Muscle of arm (tissue), 12 donors: ENCODE results near the gene CDH4. TPM values are rescaled to one million over a fixed set of nuclear protein-coding genes. Genes with fewer than 3 reads are reported as not detected.
A peak's percentile ranks its signal among the peaks of the same experiment; 100 is the strongest.

Experiments
- DNase-seq: peaks from one replicate; pipeline ENCODE4 v3.0.0-alpha.2; 2013
- polyA plus RNA-seq, 12 donors: library from polyadenylated mRNA; unstranded; fragments of 120-200 nt; gene quantifications; one replicate each; pipeline ENCODE4 v1.2.1, GENCODE V29; 2013; ENCODE audit not compliant: insufficient read length in 12 of 12

Gene CDH4
- polyA plus RNA-seq, 12 donors, result 0.79 to 1.4 (median 1.0) TPM; not detected in 2

- DNase-seq, result no peak
Measured at GRCh38 chr20:61685462-61685861, 433.4 kb downstream of the CDH4 start.

GRCh38 chr20:61686051-61686936 lies 434.2 kb downstream of the CDH4 start:
- DNase-seq, result no peak

GRCh38 chr20:61688411-61688810 lies 436.4 kb downstream of the CDH4 start:
- no peak for DNase-seq

DNA sequence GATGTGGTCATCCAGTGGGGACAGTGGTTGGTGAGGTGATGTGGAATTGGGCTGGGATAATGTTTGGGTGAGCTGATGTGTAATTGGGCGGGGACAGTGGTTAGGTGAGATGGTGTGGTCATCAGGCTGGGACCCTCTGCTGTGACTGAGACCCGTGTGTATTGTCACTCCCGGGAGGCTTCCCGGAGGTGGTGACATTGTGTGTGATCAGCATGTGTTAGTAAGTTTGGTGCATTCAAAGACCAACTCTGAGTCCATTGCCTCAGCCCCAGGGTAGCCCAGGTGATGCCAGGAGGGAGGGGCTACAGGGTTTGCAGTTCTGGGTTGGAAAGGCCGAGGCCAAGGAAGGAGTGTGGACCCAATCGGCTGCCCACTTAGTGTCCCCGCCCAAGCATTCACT lies 438.1 kb downstream of the CDH4 start:
- DNase-seq, result no peak

DNA sequence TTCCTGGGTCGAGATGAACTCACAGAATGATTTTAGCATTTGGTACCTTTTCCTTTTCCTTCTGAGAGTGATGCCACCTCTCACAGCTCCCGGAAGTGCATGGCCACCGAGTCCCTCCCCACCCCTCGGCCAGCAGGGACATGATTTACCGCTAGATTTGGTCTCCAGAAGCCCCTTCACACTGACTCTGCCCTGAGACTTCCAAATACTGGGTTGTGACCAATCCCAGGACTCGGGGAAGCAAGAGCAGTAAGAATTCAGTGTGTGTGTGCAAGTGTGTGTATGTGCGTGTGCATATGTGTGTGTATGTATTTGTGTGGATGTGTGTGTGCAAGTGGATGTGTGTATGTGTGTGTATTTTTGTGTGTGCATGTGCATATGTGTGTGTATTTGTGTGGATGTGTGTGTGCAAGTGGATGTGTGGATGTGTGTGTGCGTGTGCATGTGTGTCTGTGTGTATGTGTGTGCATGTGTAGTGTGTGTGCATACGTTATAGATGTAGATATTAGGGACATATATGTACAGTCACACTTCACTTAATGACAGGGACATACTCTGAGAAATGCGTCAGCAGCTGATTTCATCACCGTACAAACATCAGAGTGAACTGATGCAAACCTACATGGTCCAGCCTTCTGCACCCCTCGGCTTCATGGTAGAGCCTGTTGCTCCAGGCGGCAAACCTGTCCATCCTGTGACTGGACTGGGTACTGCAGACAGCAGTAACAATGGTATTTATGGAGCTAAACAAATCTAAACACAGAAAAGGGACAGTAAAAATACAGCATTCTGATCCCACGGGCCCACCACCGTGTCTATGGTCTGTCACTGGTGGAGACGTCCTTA lies 439.2 kb downstream of the CDH4 start:
- DNase-seq, result no peak

- no peak for DNase-seq
Measured at GRCh38 chr20:61691978-61692377, 439.9 kb downstream of the CDH4 start.

DNA sequence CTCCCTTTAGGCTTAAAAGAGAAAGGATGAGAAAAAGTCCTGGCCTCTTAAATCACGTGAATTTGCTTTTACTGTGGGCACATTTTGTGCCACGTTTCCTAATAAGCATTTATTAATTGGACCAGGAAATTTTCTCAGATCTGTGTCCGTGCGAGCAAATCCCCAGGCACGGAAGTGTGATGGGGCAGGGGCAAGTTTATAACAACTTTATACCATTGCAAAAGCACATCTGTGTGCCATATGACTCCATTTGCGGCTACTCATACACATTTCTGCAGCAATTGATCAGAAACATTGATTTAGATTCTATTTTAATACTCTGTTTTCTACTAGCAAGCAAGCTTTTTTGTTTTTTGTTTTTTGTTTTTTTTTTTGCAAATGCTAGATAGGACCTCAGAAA lies 440.4 kb downstream of the CDH4 start:
- no peak for DNase-seq

DNA sequence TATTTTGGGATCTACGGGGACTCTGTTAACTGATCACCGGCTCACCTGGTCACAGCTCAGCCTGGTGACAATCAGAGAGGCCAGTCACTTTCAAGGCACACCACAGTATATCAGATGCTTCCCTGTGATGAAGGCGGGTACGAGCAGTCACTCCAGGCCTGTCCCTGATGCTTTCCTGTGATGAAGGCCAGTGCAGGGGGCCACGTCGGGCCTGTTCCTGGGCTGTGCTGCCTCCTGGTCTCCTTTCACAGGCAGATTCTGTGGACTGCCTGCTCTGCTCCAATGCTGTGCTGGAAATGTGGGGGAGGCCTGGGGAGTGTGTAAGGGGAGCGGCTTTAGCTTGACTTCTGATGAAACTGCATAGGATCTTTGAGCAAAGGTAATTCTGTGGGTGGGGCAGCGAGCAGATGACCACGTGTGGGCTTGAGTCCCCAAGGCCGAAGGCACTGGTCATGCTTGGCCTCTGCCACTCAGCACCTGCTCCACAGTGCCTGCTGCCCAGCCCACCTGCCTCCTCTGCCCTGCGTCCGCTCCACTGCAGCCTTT lies 441.1 kb downstream of the CDH4 start:
- no peak for DNase-seq

- DNase-seq, result no peak
Measured at GRCh38 chr20:61694682-61695081, 442.6 kb downstream of the CDH4 start.

DNA sequence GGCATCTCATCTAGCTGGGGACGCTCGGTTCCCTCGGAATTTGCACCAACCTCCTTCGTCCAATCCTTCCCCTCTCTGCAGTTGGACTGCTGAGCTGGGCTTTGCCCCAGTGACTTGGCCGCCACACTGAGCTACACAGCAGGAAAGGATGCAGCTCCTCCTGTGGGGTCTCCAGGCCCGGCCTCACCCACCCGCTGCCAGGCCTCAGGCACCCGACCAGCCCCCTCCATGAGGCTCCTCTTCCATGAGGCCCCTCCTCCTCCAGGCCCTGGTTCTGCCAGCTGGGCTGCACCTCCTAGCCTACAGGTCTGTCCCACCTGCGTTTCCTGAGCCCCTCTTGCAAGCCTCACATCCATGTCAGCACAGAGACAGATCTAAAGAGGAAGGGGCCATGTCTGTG lies 443.7 kb downstream of the CDH4 start:
- DNase-seq, result no peak

DNA sequence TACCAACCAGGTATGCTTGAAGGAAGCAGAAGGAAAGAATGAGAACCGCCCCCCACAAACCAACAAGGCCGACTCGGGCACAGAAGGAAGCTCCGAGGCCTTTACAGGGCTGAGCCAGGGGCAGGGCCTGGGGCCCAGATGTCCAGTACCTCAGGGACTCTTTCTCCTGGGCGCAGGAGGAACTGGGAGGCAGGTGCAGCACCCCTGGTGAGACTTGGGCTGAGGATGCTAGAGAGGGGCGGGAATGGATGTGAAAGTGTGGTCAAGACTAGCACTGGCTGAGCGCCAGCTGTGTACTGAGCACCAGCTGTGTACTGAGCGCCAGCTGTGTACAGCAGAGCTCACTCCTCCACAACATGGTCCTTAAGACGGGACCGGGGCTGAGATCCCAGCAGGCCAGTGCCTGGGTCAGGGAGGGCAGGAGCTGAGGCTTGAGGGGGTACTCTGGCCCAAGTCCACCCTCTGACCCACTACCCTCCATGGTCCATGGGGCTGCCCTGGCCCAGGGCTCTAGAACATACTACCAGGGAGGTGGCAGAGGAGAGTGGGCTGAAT lies 444.2 kb downstream of the CDH4 start:
- no peak for DNase-seq

GRCh38 chr20:61697666-61698597 lies 445.9 kb downstream of the CDH4 start:
- no peak for DNase-seq

GRCh38 chr20:61698598-61699494 lies 446.8 kb downstream of the CDH4 start:
- no peak for DNase-seq

GRCh38 chr20:61699495-61700374 lies 447.7 kb downstream of the CDH4 start:
- peak; percentile 24 for DNase-seq

- no peak for DNase-seq
Measured at GRCh38 chr20:61700595-61701140, 448.6 kb downstream of the CDH4 start.

DNA sequence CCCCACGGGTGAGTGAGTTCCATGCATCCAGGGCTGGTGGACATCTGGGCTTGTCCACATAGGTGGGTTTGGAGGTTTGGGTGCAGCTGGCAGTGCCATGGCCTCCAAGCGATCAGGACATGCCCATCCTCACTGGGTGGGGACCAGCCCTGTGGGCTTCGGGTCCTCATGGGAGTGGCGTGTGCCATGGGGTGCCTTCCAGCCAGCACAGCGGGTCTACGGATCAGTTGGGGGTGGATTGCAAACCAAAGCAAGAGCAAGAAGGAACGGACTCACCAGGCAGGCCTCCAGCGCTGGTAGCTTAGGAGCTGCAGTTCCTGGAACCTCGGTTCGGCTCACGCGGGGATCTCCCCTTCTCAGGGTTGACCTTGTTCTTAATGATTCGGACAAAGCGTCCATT lies 449.3 kb downstream of the CDH4 start:
- no peak for DNase-seq

- no peak for DNase-seq
Measured at GRCh38 chr20:61701802-61702201, 449.7 kb downstream of the CDH4 start.

DNA sequence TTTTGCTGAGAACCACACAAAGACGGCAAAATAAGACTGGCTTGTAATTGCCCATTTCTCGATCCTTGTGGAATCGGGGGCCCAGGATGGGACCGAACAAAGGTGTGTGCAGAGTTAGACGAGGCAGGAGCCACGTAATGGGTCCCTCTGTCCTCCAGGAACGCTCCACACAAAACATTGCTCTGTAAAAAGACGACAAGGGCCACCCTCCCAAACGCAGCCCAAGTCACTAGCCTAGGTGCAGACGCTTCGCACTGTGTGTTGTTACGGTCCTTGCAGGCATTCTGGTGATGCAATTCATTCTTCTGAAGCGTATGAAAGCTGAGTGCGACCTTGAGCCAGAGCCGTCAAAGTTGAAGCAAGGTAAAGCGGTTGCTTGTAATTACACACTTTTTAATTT lies 450.2 kb downstream of the CDH4 start:
- no peak for DNase-seq

GRCh38 chr20:61704661-61705060 lies 452.6 kb downstream of the CDH4 start:
- no peak for DNase-seq
